GM18502 (cell line): ENCODE results near the gene OR2J2.
"Not testable (repeated sequence)": the region's sequence is repeated elsewhere in the genome, so short reads cannot be mapped to it uniquely, and the experiment has no call there.

Experiments
- ATAC-seq: cut with Tn5 transposase; IDR thresholded peaks from one replicate; pipeline ENCODE4 v1.9.1; 2021; ENCODE audit warnings: mild to moderate bottlenecking; ENCODE audit not compliant: unreplicated experiment, poor library complexity

Gene OR2J2

GRCh38 chr6:29217242-29217641 lies 46.5 kb downstream of the OR2J2 start:
- ATAC-seq = not testable (repeated sequence)

- ATAC-seq = not testable (repeated sequence)
Measured at GRCh38 chr6:29218056-29218455, 47.3 kb downstream of the OR2J2 start.
